Endothelial cell (in vitro differentiated cells): Measurements from ENCODE around the gene GPRASP2. TPM values are rescaled to one million over a fixed set of nuclear protein-coding genes. Genes with fewer than 3 reads are reported as not detected.
A peak's percentile ranks its signal among the peaks of the same experiment; 100 is the strongest.
"Not testable (repeated sequence)": the region's sequence is repeated elsewhere in the genome, so short reads cannot be mapped to it uniquely, and the experiment has no call there.

Source experiments
- DNase-seq: peaks from one replicate; pipeline ENCODE4 v3.0.0; 2021; ENCODE audit warnings: low spot score
- H3K27ac Mint-ChIP-seq: one replicate; pipeline ENCODE4 v1.8.0; 2021; ENCODE audit warnings: mixed read lengths, inconsistent platforms; ENCODE audit not compliant: unreplicated experiment
- H3K27me3 Mint-ChIP-seq: one replicate; pipeline ENCODE4 v1.8.0; 2021; ENCODE audit warnings: mild to moderate bottlenecking, moderate library complexity, mixed read lengths, inconsistent platforms; ENCODE audit not compliant: unreplicated experiment
- H3K36me3 Mint-ChIP-seq: one replicate; pipeline ENCODE4 v1.8.0; 2021; ENCODE audit warnings: mild to moderate bottlenecking, low read depth, mixed read lengths, inconsistent platforms; ENCODE audit not compliant: unreplicated experiment
- H3K4me1 Mint-ChIP-seq: one replicate; pipeline ENCODE4 v1.8.0; 2021; ENCODE audit warnings: mild to moderate bottlenecking, mixed read lengths, inconsistent platforms; ENCODE audit not compliant: unreplicated experiment
- H3K4me3 Mint-ChIP-seq: one replicate; pipeline ENCODE4 v1.8.0; 2021; ENCODE audit warnings: mild to moderate bottlenecking, mixed read lengths, inconsistent platforms; ENCODE audit not compliant: unreplicated experiment
- H3K9me3 Mint-ChIP-seq: one replicate; pipeline ENCODE4 v1.8.0; 2021; ENCODE audit warnings: mixed read lengths, inconsistent platforms; ENCODE audit not compliant: unreplicated experiment
- long read RNA-seq: library from polyadenylated mRNA; unstranded; transcript quantifications from one replicate; pipeline ENCODE4 v2.0.0, GENCODE V29; 2020; ENCODE audit not compliant: unreplicated experiment
- total RNA-seq: library from RNA; stranded (reverse); fragmentation: NEBNext Ultra II Directional; extraction: Animal tissue kit (Norgen Biotek cat#: 25700); gene quantifications from one replicate; pipeline ENCODE4 v1.2.1, GENCODE V29; 2021; ENCODE audit not compliant: unreplicated experiment
- TF ChIP-seq, protein P1 (sequence below): fragments of 200-600 bp; sonication (generic); IDR thresholded peaks from one replicate; pipeline ENCODE4 v1.5.0; 2021; ENCODE audit warnings: antibody characterized with exemption; ENCODE audit not compliant: unreplicated experiment

The GPRASP2 gene
- 17.3 TPM for total RNA-seq
- long read RNA-seq, transcript GPRASP2-202 (5 exons, 581 nt), result major isoform, 6 of 6 reads
- long read RNA-seq, partial matches to known transcripts, result 0 of 6 reads
- long read RNA-seq, other reads (novel, unspliced or antisense), result 0 of 6 reads

DNA sequence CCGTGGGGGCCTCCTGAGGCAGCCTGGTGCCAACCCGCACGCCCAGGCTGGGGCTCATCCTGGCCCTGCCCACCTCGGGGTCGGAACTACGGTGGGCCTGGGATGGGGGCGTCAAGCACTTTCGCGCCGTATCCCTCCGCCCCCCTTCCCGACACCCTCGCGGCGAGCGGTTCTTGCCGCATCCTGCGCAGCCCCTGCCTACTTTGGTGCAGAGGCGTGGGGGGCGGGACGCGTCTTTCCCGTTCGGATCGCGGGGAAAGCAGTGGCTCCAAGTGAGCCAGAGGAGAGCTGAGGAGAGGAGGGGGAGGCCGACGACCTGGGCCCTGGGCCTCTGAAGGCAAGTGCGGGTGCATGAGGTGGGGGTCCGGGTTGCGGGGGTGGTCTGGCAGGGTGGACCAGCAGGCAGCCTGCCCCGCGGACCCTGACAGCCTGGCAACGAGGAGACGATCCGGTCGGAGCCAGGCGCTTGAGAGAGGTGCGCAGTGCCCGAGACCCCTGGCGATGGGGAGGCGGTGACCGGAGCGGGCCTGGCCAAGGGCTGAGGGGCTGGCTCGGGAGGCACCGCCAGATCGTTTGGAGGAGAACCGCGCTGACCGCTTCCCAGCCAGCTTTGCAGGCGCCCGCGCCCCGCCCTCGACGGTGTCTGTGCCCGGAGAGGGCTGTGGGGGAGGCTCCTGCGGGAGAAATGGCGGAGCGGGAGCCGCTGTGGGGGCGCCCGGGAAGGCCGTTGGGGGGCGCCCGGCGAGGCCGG, at the start of gene GPRASP2:
Gene GPRASP2 (plus strand): TSS at position 233 of the 751 bp plus-strand sequence. CDS start 2,422 bp downstream, outside the sequence.
- TF ChIP-seq, protein P1, sequence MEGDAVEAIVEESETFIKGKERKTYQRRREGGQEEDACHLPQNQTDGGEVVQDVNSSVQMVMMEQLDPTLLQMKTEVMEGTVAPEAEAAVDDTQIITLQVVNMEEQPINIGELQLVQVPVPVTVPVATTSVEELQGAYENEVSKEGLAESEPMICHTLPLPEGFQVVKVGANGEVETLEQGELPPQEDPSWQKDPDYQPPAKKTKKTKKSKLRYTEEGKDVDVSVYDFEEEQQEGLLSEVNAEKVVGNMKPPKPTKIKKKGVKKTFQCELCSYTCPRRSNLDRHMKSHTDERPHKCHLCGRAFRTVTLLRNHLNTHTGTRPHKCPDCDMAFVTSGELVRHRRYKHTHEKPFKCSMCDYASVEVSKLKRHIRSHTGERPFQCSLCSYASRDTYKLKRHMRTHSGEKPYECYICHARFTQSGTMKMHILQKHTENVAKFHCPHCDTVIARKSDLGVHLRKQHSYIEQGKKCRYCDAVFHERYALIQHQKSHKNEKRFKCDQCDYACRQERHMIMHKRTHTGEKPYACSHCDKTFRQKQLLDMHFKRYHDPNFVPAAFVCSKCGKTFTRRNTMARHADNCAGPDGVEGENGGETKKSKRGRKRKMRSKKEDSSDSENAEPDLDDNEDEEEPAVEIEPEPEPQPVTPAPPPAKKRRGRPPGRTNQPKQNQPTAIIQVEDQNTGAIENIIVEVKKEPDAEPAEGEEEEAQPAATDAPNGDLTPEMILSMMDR, result no peak

DNA sequence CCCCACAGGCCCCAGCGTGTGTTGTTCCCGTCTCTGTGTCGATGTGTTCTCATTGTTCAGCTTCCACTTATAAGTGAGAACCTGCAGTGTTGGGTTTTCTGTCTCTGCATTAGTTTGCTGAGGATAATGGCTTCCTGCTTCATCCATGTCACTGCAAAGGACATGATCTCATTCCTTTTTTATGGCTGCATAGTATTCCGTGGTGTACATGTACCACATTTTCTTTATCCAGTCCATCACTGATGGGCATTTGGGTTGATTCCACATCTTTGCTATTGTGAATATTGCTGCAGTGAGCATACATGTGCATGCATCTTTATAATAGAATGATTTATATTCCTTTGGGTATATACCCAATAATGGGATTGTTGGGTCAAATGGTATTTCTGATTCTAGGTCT, 48.4 kb upstream of the GPRASP2 start:
- H3K27ac Mint-ChIP-seq, DNase-seq, H3K9me3 Mint-ChIP-seq, H3K36me3 Mint-ChIP-seq, H3K27me3 Mint-ChIP-seq, H3K4me3 Mint-ChIP-seq, H3K4me1 Mint-ChIP-seq: not testable (repeated sequence)

More for the DNA sequence above, at the start of gene GPRASP2:
- peaks cover 5% of the 10 kb centered on the region for H3K27me3 Mint-ChIP-seq
- DNase-seq, result peak; percentile 36
- no peaks in the 10 kb centered on the region for H3K36me3 Mint-ChIP-seq
- no peaks in the 10 kb centered on the region for H3K9me3 Mint-ChIP-seq
- peak within 1 kb of the TSS; percentile 91 for H3K4me3 Mint-ChIP-seq
- no peaks in the 10 kb centered on the region for H3K4me1 Mint-ChIP-seq
- no peak within 1 kb of the TSS for H3K27ac Mint-ChIP-seq

DNA sequence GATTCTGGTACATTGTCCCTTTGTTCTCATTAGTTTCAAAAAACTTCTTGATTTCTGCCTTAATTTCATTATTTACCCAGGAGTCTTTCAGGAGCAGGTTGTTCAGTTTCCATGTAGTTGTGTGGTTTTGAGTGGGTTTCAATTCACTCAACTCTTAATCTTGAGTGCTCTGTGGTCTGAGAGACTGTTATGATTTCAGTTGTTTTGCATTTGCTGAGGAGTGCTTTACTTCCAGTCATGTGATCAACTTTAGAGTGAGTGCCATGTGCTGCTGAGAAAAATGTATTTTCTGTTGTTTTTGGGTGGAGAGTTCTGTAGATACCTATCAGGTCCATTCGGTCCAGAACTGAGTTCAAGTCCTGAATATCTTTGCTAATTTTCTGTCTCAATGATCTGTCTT, 45.2 kb upstream of the GPRASP2 start:
- DNase-seq, H3K36me3 Mint-ChIP-seq, H3K27ac Mint-ChIP-seq, H3K27me3 Mint-ChIP-seq, H3K4me3 Mint-ChIP-seq, H3K9me3 Mint-ChIP-seq, H3K4me1 Mint-ChIP-seq: not testable (repeated sequence)

DNA sequence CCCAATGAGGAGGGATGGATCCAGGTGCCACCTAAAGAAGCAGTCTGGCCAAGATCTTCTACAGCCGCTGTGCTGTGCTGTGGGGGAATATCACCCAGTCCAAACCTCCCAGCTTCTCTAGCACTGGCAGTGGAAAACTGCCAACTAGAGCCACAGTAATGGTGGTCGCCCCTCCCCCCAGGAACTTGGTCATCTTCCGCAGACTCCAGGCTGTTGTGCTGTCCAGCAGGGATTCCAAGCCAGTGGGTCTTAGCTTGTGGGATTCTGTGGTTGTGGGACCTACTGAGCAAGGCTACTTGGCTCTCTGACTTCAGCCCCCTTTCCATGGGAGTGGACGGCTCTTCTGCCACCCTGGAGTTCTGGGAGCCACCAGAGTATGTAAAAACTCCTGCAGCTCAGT, 42.7 kb upstream of the GPRASP2 start:
- Mint-ChIP-seq H3K27me3 (peaks cover 5% of the 10 kb centered on the region), H3K36me3 (peaks cover 3% of the 10 kb centered on the region), H3K27ac (no peak overlapping the region), H3K9me3 (no peaks in the 10 kb centered on the region), H3K4me1 (no peaks in the 10 kb centered on the region), H3K4me3 (no peak overlapping the region)
- TF ChIP-seq, protein P1, result no peak
- DNase-seq, result no peak

DNA sequence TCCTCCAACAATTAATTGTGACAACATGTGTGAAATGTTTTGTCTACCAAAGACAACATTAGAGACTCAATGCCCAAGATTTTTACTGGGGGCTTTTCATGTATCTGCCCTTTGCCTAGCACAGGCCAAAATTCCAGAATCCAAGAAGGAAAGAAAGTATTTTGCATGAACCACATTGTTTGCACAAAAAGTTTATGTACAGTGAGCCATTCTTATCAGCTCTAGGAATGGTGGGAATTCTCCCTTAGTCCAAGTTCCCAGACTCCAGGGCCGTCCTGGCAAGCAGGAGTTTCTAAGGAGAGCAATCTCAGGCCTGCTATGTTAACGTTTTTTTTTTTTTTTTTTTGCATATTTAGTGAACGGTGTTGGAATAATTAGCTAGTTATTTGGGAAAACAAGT, 39.4 kb upstream of the GPRASP2 start:
- TF ChIP-seq, protein P1, result no peak
- peaks cover 3% of the 10 kb centered on the region for H3K36me3 Mint-ChIP-seq
- peaks cover 2% of the 10 kb centered on the region for H3K27me3 Mint-ChIP-seq
- H3K9me3 Mint-ChIP-seq, result no peaks in the 10 kb centered on the region
- no peak for DNase-seq
- H3K4me1 Mint-ChIP-seq, result no peaks in the 10 kb centered on the region
- H3K4me3 Mint-ChIP-seq, result no peak overlapping the region
- no peak overlapping the region for H3K27ac Mint-ChIP-seq

DNA sequence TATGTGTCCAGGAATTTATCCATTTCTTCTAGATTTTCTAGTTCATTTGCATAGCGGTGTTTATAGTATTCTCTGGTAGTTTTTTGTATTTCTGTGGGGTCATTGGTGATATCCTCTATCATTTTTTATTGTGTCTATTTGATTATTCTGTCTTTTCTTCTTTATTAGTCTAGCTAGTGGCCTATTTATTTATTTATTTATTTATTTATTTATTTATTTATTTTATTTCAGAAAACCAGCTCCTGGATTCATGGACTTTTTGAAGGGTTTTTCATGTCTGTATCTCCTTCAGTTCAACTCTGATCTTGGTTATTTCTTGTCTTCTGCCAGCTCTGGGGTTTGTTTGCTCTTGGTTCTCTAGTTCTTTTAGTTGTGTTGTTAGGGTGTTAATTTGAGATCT, 34.8 kb upstream of the GPRASP2 start:
- H3K36me3 Mint-ChIP-seq, H3K27ac Mint-ChIP-seq, DNase-seq, H3K27me3 Mint-ChIP-seq, H3K4me3 Mint-ChIP-seq, H3K9me3 Mint-ChIP-seq, H3K4me1 Mint-ChIP-seq: not testable (repeated sequence)
